Measurements from ENCODE around the gene ADCK1. TPM values are rescaled to one million over a fixed set of nuclear protein-coding genes. Genes with fewer than 3 reads are reported as not detected.

ADCK1 gene
- total and polyA plus RNA-seq, 2 experiments from 2014 or later, result 8.2 to 16.4 TPM

- no peak overlapping the region for H2AFZ ChIP-seq
- H3K79me2 ChIP-seq, result no peaks in the 10 kb centered on the region
- 60% methylated on average over 11 of the region's 11 CpGs for WGBS (ENCODE audit: low lambda C conversion rate, missing lambda C conversion rate)
- no peak overlapping the region for H3K27ac ChIP-seq
- no peaks in the 10 kb centered on the region for H3K9me3 ChIP-seq (ENCODE audit: low read depth)
- no peaks in the 10 kb centered on the region for H3K27me3 ChIP-seq
- no peak overlapping the region for H3K4me3 ChIP-seq
- no peak overlapping the region for H3K4me2 ChIP-seq
- peak; percentile 80 for DNase-seq (ENCODE audit: low spot score)
- H3K36me3 ChIP-seq (replicated peaks; ENCODE audit: insufficient read depth, low read depth), result no peaks in the 10 kb centered on the region
- H4K20me1 ChIP-seq (ENCODE audit: insufficient read depth, poor library complexity, severe bottlenecking), result no peaks in the 10 kb centered on the region
- TF ChIP-seq, protein P1, sequence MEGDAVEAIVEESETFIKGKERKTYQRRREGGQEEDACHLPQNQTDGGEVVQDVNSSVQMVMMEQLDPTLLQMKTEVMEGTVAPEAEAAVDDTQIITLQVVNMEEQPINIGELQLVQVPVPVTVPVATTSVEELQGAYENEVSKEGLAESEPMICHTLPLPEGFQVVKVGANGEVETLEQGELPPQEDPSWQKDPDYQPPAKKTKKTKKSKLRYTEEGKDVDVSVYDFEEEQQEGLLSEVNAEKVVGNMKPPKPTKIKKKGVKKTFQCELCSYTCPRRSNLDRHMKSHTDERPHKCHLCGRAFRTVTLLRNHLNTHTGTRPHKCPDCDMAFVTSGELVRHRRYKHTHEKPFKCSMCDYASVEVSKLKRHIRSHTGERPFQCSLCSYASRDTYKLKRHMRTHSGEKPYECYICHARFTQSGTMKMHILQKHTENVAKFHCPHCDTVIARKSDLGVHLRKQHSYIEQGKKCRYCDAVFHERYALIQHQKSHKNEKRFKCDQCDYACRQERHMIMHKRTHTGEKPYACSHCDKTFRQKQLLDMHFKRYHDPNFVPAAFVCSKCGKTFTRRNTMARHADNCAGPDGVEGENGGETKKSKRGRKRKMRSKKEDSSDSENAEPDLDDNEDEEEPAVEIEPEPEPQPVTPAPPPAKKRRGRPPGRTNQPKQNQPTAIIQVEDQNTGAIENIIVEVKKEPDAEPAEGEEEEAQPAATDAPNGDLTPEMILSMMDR (IDR thresholded peaks at IDR 0.05; ENCODE audit: poor library complexity), result peak; percentile 95
- no peak for TF ChIP-seq EZH2phosphoT487 (IDR thresholded peaks at IDR 0.05; ENCODE audit: low read depth, severe bottlenecking, unreplicated experiment)
- no peaks in the 10 kb centered on the region for H3K9me2 ChIP-seq (replicated peaks; ENCODE audit: insufficient read depth)
- H3K4me1 ChIP-seq (ENCODE audit: insufficient read depth), result no peaks in the 10 kb centered on the region
Measured at GRCh38 chr14:77862154-77862786, 62.4 kb downstream of the ADCK1 start.

DNA sequence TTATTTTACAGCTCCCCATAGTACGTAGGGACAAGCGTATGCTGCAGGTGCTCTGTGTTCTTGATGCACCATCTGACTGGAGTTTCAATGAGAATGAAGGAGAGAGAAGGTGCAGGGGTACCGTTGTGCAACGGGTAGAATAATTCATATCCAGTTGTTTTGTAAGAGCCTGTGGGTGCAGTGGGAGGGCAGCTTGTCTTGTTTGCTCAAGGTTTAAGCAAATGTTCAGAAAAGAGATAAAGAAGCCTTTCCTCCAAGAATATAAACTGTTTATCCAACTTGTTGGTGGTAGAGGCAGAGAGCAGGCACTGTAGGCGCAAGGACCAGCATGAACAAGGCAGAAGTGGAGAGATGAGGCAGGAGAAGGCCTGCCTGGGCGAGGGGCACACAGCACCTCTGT, 64.2 kb downstream of the ADCK1 start:
- H3K4me1 ChIP-seq (ENCODE audit: insufficient read depth), result no peaks in the 10 kb centered on the region
- 69% methylated on average over 6 of the region's 6 CpGs for WGBS (ENCODE audit: low lambda C conversion rate, missing lambda C conversion rate)

DNA sequence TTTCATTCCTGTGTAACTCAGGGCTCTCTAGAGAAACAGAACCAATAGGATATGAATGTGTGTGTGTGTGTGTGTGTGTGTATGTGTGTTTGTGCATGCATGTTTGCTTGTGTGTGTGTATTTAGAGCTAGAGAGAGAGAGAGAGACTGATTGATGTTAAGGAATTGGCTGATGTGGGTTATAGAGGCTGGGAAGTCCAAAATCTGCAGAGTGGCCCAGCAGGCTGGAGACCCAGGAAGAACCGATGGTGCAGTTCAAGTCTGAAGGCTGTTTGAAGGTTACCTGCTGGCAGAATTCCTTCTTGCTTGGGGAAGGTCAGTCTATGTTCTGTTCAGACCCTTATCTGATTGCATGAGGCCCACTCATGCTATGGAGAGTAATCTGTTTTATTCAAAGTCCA, 64.7 kb downstream of the ADCK1 start:
- Histone ChIP-seq H3K4me3 (no peak overlapping the region), H3K4me2 (no peak overlapping the region), H3K79me2 (no peaks in the 10 kb centered on the region), H3K9me2 (replicated peaks; ENCODE audit: insufficient read depth) (no peaks in the 10 kb centered on the region), H3K9me3 (ENCODE audit: low read depth) (no peaks in the 10 kb centered on the region), H4K20me1 (ENCODE audit: insufficient read depth, poor library complexity, severe bottlenecking) (no peaks in the 10 kb centered on the region), H3K27ac (no peak overlapping the region), H3K36me3 (replicated peaks; ENCODE audit: insufficient read depth, low read depth) (no peaks in the 10 kb centered on the region), H3K27me3 (no peaks in the 10 kb centered on the region), H3K4me1 (ENCODE audit: insufficient read depth) (no peaks in the 10 kb centered on the region), H2AFZ (no peak overlapping the region)
- TF ChIP-seq EZH2phosphoT487 (IDR thresholded peaks at IDR 0.05; ENCODE audit: low read depth, severe bottlenecking, unreplicated experiment) (no peak), EZH2 (IDR thresholded peaks at IDR 0.05; ENCODE audit: borderline replicate concordance) (no peak)
- TF ChIP-seq, protein P1 (IDR thresholded peaks at IDR 0.05; ENCODE audit: poor library complexity), result no peak
- WGBS (ENCODE audit: low lambda C conversion rate, missing lambda C conversion rate), result 74% methylated on average over 1 of the region's 1 CpG
- no peak for DNase-seq (ENCODE audit: low spot score)

More for the DNA sequence above, 64.2 kb downstream of the ADCK1 start:
- no peak overlapping the region for H3K4me3 ChIP-seq
- no peaks in the 10 kb centered on the region for H4K20me1 ChIP-seq (ENCODE audit: insufficient read depth, poor library complexity, severe bottlenecking)
- no peaks in the 10 kb centered on the region for H3K36me3 ChIP-seq (replicated peaks; ENCODE audit: insufficient read depth, low read depth)
- H3K9me3 ChIP-seq (ENCODE audit: low read depth), result no peaks in the 10 kb centered on the region
- H3K79me2 ChIP-seq, result no peaks in the 10 kb centered on the region
- H3K4me2 ChIP-seq, result no peak overlapping the region
- TF ChIP-seq, protein P1 (IDR thresholded peaks at IDR 0.05; ENCODE audit: poor library complexity), result no peak
- no peak overlapping the region for H2AFZ ChIP-seq
- H3K27ac ChIP-seq, result no peak overlapping the region
- DNase-seq (ENCODE audit: low spot score), result no peak
- no peaks in the 10 kb centered on the region for H3K27me3 ChIP-seq
- no peaks in the 10 kb centered on the region for H3K9me2 ChIP-seq (replicated peaks; ENCODE audit: insufficient read depth)

DNA sequence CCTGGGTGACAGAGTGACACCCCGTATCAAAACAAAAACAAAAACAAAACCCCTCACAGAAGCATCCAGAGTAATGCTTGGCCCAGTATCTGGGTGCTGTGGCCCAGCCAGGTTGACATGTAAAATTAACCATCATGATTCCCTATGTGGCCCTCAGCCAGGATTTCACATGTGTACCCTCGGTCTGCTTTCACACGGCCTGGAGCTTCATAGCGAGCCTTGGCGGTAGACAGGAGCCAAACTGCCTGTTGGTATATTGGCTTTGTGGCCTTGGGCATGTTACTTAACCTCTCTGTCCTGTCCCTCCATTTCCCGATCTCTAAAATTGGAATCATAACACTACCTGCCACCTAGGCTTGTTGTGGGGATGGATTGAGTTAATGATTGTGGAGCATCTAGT, 65.5 kb downstream of the ADCK1 start:
- DNase-seq (ENCODE audit: low spot score), result no peak
- no peak overlapping the region for H3K4me2 ChIP-seq
- H3K4me3 ChIP-seq, result no peak overlapping the region
- H3K79me2 ChIP-seq, result no peaks in the 10 kb centered on the region
- TF ChIP-seq, protein P1 (IDR thresholded peaks at IDR 0.05; ENCODE audit: poor library complexity), result no peak
- TF ChIP-seq EZH2 (IDR thresholded peaks at IDR 0.05; ENCODE audit: borderline replicate concordance), result no peak
- TF ChIP-seq EZH2phosphoT487 (IDR thresholded peaks at IDR 0.05; ENCODE audit: low read depth, severe bottlenecking, unreplicated experiment), result no peak
- no peaks in the 10 kb centered on the region for H3K4me1 ChIP-seq (ENCODE audit: insufficient read depth)
- H3K9me3 ChIP-seq (ENCODE audit: low read depth), result no peaks in the 10 kb centered on the region
- H3K36me3 ChIP-seq (replicated peaks; ENCODE audit: insufficient read depth, low read depth), result no peaks in the 10 kb centered on the region
- H3K27me3 ChIP-seq, result no peaks in the 10 kb centered on the region
- no peaks in the 10 kb centered on the region for H4K20me1 ChIP-seq (ENCODE audit: insufficient read depth, poor library complexity, severe bottlenecking)
- 93% methylated on average over 6 of the region's 6 CpGs for WGBS (ENCODE audit: low lambda C conversion rate, missing lambda C conversion rate)
- H3K9me2 ChIP-seq (replicated peaks; ENCODE audit: insufficient read depth), result no peaks in the 10 kb centered on the region
- H2AFZ ChIP-seq, result no peak overlapping the region
- no peak overlapping the region for H3K27ac ChIP-seq
